Ammon's horn (tissue), 1 donor: Measurements from ENCODE around the gene CD44.

Experiments used
- DNase-seq: peaks from one replicate; pipeline ENCODE4 v3.0.0-alpha.2; 2016; ENCODE audit warnings: low spot score

CD44 gene

DNA sequence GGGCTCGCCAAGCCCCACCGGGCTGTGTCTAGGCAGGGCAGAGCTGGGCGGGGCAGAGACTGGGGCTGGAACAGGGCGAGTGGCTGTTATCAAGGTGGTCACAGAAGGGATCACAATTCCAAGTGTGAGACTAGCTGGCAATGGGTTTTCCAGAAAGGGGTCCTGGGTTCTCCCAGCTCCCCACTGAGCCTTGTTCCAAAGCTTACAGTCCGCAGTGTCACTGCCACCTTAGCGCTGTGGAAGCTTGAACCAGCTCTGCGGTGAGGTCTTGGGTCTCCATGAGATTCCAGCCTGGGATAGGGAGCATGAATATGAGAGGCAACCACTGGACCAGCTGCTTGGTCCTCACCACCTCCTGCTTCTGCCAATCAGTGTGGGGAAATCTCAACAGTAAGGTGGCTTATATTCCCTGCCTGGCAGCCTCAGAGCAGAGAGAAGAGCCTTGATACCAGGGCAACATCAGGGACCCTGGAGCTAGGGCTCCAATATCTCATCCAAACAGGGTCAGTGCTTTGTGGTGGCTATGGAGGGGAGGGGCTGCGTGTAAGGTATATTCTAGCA, 831 bp downstream of the CD44 start:
- no peak for DNase-seq

DNA sequence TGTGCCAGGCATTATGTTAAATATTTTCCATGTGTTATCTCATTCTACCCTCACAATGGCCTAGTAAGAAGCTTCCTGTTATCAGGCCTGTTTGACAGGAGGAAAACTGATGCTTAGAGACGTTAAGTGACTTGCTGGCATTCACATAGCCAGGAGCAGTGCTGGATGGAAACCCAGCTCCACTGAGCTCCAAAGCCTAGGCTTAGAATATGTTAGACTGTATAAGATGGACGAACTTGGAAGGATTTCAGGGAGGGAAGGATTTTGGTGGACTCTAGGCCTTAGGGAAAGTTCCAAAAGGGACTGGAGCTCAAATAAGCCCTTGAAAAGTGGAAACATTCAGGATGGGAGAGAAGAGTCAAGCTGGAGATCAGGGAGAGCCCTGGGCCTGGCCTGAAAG, 2.1 kb downstream of the CD44 start:
- DNase-seq: no peak

DNA sequence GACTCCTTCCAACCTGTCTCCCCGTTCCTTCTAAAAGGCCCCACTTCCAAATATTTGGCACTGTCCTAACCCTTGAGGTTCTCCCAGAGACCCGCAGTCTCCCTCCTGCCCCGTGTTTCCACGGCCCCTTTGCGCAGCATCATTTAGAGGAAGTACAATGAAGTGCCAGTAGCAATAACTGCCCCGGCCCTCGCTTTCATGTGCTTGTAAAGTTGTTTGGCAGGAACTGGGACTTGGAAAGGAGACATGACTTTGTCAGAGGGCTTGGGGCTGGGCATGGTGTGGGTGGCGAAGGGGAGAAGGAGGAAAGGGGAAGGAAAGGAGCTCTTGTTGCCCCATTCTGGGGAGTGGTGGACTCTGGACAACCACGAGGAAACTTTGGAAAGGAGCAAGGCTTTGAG, 2.6 kb downstream of the CD44 start:
- peak; percentile 57 for DNase-seq

- DNase-seq: no peak
Observed at GRCh38 chr11:35142481-35143075, 3.6 kb downstream of the CD44 start.

- no peak for DNase-seq
Observed at GRCh38 chr11:35143297-35144135, 4.5 kb downstream of the CD44 start.

DNA sequence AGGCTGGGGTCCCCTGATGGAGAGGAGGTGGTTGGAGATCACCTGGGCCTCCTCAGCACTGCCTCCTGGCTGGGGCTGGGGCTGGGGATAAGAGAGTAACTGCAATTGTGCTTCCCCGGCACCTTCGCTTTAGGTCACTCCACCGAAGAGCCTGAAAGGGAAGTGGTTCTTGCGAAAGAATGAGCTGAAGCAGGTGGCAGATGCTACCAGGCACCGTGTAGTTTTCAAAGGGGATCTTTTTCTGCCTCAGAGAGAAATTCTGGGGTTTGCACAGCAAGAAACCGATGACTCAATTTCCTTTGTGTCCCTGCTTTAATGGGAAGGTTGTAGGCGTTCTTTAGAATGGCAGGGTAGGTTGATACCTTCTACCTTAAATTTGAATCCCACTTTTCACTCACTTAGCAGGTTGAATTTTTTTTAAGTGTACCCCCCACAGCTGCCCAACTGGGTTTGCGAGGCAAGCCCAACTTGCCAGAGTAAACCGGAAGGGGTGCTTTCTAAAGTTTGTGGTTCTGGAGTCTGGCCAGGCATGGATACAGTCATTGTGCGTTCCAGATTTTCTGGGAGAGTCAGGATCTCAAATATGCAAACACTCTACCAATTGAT, 5.3 kb downstream of the CD44 start:
- DNase-seq: no peak

GRCh38 chr11:35144806-35145205, 5.8 kb downstream of the CD44 start:
- DNase-seq: no peak

- DNase-seq: no peak
Observed at GRCh38 chr11:35145271-35145670, 6.3 kb downstream of the CD44 start.

DNA sequence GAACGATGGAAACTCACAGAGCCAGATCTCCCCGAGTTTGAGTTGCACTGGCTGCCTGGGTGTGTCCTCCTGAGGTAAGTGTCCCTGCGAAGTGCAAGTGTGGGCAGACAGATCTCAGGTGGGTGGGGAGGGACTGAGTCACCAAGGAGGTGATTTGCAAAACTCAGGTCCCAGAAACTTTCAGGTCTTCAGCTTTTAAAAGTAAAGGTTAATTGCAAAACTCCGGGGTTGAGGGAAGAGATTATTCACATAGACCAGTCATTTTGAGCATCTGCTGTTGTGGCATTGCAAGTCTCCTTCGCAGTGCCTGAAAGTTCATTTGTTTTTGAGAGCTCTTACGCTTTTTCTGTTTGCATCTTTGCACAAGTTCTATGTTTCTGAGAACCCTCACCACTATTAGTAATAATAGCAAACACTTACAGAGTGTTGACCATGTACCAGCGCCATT, 7.1 kb downstream of the CD44 start:
- DNase-seq: no peak

DNA sequence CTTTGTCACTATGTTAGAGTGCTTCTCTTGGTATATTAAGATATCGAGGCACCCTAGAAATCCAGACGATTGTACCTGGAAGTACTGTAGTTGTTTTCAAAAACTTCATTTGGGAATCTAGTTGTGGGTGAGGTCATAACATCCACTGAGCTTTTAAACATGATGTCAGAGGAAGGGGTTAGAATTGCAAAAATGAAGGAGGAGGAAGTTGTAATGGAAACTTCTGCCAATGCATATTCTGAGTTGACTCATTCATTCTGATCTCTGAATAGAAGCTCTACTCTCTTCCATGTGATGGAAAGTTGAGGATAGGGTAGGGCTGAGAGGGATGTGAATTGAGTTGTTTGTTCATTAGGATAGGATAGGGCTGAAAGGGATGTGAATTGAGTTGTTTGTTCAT, 7.7 kb downstream of the CD44 start:
- no peak for DNase-seq

DNA sequence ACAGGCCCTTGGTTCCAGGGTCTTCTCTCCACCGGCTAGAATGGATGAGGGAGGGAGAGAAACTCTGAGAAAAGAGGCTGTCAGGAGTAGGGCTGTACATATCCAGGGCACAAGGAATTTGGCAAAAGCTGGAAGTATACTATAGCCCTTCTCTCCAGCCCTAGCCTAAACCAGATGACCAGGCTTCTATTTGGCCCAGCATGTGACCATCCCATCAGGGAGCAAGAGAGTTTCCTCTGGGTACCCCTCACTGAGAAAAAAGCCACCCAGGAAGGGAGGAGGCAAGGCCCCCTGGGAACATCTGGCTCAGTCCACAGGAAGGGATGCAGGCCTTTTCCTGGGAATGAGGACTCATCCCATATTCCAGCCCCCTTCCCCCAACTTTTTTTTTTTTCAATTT, 8.3 kb downstream of the CD44 start:
- no peak for DNase-seq

- no peak for DNase-seq
Observed at GRCh38 chr11:35148163-35148837, 9.3 kb downstream of the CD44 start.

GRCh38 chr11:35150454-35150853, 11.5 kb downstream of the CD44 start:
- DNase-seq: no peak

- no peak for DNase-seq
Observed at GRCh38 chr11:35151241-35151640, 12.3 kb downstream of the CD44 start.

- DNase-seq: no peak
Observed at GRCh38 chr11:35151683-35152280, 12.8 kb downstream of the CD44 start.

- DNase-seq: no peak
Observed at GRCh38 chr11:35152575-35152974, 13.6 kb downstream of the CD44 start.

GRCh38 chr11:35153280-35153679, 14.3 kb downstream of the CD44 start:
- no peak for DNase-seq

DNA sequence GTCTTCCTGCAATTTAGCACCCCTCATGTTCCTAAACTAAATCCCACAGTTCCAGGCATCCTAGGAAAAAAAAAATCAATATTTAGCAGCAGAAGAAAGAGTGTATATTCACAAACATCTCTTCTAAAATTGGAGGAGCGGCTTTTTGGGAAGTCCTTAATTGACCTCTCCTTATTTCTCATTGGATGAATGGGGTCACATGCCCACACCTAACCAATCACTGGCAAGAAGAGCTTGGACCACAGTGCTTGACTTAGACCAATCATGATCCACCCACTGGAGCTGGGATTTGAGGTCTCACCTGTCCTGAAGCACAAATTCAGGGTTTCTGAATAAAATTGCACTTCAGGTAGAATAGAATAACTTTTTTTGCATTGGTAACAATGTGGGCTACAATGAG, 16.0 kb downstream of the CD44 start:
- DNase-seq: no peak

DNA sequence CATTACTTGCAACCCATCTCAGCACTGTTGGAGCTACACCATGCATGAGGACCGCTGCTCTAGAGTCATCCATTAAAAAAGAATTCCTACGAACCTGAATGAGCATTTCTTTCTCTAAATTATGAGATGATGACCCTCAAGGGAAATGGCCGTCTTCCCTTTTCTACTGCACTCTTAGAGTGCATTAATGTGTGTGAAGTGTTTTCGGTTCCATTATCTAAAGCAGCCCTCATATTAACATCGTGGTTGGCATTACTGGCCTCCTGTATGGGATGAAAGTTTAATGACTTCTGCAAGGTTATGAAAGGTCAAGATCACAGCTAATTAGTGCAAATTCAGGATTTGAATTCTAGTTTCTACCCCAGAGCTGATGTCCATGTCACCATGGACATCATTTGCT, 16.7 kb downstream of the CD44 start:
- DNase-seq: no peak

GRCh38 chr11:35157814-35158700, 19.1 kb downstream of the CD44 start:
- no peak for DNase-seq
